ENCODE results near the gene ASB11.

The ASB11 gene

DNA sequence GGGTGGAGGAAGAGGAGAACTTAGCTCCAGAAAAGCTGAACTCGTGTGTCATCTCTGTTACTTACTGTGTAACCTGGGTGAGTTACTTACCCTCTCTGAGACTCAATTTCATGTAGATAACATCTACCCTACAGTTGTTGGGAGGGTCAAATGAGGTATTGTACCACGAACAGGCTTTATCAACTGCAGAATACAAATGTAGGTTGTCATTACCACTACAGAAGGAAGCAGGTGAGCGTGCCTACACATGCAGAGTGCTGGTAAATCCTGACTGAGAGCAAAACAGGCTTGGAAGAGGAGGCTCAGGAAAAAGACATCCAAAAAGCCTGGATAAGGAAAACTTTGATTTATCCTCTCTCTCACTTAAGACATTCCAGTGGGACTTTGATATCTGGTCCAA, 12.7 kb upstream of the ASB11 start:
- no peak overlapping the region for H3K4me3 ChIP-seq (ENCODE audit: low read length)
- TF ChIP-seq, protein P1, sequence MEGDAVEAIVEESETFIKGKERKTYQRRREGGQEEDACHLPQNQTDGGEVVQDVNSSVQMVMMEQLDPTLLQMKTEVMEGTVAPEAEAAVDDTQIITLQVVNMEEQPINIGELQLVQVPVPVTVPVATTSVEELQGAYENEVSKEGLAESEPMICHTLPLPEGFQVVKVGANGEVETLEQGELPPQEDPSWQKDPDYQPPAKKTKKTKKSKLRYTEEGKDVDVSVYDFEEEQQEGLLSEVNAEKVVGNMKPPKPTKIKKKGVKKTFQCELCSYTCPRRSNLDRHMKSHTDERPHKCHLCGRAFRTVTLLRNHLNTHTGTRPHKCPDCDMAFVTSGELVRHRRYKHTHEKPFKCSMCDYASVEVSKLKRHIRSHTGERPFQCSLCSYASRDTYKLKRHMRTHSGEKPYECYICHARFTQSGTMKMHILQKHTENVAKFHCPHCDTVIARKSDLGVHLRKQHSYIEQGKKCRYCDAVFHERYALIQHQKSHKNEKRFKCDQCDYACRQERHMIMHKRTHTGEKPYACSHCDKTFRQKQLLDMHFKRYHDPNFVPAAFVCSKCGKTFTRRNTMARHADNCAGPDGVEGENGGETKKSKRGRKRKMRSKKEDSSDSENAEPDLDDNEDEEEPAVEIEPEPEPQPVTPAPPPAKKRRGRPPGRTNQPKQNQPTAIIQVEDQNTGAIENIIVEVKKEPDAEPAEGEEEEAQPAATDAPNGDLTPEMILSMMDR (conservative IDR thresholded peaks at IDR 0.05; ENCODE audit: low read length): no peak
- no peak for DNase-seq (ENCODE audit: low read depth)

DNA sequence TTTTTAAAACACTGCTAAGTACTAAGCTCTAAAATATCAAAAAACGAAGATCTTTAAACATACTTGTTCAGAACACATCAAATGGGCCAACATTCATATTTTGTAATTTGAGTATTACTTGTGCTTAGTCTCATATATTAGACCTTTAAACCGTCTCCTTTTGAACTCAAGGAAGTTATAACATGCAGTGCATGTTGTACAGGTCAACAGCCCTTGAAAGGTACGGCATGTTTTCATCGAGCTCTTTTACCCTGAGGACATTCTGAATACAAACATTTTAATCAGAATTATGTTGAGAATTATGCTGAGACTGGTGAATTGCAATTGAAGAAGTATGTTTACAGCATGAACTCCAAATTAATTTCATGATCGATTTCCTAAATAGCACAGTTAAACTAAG, 7.0 kb upstream of the ASB11 start:
- TF ChIP-seq, protein P1 (conservative IDR thresholded peaks at IDR 0.05; ENCODE audit: low read length): no peak
- no peak for DNase-seq (ENCODE audit: low read depth)
- no peak overlapping the region for H3K4me3 ChIP-seq (ENCODE audit: low read length)

DNA sequence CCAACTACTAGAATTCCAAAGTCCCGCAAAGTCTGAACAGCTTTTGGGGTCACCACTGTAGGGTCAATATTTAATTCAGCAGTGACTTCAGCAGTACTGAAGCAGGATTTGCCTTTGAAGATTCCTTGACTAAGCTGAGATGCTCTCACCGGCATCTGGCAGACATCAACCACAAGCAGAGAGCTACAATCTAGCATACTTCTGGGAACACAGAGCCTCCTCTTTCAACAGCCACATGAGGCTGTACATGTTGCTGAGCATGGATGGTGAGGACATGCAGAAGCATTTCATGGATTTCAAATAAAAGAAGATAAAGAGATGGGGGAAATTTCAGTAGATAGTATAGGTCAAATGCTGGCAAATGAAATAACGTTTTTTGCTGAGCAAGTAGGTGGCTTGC, 6.6 kb upstream of the ASB11 start:
- H3K4me3 ChIP-seq (ENCODE audit: low read length): no peak overlapping the region
- no peak for DNase-seq (ENCODE audit: low read depth)
- TF ChIP-seq, protein P1 (conservative IDR thresholded peaks at IDR 0.05; ENCODE audit: low read length): no peak

DNA sequence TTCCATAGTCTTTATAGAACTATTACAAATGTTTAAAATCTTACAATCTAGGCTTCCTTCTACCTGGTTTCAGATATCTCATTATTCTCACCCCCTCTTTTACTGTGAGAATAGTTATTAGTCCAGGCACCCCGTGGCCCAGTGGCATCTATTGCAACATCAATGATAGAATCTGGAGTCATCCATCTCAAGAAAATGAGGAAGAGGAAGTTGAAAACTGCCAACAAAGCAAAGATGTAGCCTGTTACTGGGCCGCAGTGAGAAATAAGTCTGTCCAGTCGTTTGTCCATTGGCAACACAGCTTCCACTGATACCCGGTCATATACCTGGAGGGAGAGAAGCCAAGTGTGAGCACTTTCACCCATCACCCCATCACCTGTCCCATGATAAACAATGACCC, 6.0 kb upstream of the ASB11 start:
- TF ChIP-seq, protein P1 (conservative IDR thresholded peaks at IDR 0.05; ENCODE audit: low read length): no peak
- DNase-seq (ENCODE audit: low read depth): no peak
- H3K4me3 ChIP-seq (ENCODE audit: low read length): no peak overlapping the region

DNA sequence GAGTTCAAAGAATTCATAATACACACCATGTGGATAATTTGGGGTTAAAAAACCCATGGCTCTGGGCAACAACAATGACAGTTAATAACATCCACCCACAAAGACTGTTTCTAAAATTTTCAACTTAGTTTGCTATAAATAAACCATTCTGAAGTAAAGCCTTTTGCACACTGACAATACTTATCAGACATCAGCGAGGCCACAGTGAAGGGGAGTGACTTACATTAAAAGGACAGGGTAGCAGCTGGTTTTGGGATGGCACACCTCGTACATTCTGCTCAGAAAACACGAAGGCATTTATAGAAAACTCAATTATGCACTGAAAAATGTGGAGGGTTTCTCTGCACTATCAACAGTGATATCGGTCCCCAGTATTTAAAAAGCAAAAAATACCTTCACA, 4.9 kb upstream of the ASB11 start:
- DNase-seq (ENCODE audit: low read depth): no peak
- no peak overlapping the region for H3K4me3 ChIP-seq (ENCODE audit: low read length)
- TF ChIP-seq, protein P1 (conservative IDR thresholded peaks at IDR 0.05; ENCODE audit: low read length): no peak

DNA sequence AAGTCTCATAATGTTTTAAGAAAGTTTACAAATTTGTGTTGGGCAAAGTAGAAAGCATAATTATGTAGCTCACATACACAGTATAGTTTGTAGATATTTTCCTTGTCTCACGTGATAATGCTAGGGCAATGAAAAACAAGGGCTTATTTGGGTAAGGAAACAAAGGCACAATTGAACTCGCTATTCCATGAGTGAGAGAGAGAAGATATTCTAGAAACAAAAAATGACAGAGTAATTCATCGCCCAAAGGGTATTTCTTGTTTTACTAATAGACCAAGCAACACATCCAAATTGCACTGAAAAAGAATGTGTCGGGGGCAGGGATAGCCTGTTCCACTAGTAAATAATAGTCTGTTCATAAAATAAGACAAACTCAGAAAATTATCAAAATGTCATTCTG, 3.6 kb upstream of the ASB11 start:
- no peak overlapping the region for H3K4me3 ChIP-seq (ENCODE audit: low read length)
- no peak for DNase-seq (ENCODE audit: low read depth)
- TF ChIP-seq, protein P1 (conservative IDR thresholded peaks at IDR 0.05; ENCODE audit: low read length): no peak

DNA sequence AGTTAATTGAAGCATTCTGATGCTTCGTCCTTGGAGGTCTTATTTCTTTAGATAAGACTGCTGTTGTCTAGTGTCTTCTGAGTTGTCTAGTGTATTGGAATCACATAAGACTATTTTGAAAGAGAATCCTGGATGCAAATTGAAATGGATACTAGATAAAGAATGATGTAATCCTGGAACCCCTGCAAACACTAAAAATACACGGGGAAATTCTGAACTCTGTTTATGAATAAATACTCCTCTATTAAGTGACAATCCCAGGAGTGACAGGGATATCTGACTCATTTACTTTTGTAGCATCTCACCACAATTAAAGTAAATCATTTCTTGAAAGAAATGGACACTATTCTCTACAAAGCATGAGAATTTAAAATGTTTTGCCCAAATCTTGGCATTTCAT, 968 bp downstream of the ASB11 start:
- H3K4me3 ChIP-seq (ENCODE audit: low read length): no peak overlapping the region
- TF ChIP-seq, protein P1 (conservative IDR thresholded peaks at IDR 0.05; ENCODE audit: low read length): no peak
- no peak for DNase-seq (ENCODE audit: low read depth)
